ENCODE results near the gene FCSK.
"Not testable (repeated sequence)": the region's sequence is repeated elsewhere in the genome, so short reads cannot be mapped to it uniquely, and the experiment has no call there.

Gene FCSK

DNA sequence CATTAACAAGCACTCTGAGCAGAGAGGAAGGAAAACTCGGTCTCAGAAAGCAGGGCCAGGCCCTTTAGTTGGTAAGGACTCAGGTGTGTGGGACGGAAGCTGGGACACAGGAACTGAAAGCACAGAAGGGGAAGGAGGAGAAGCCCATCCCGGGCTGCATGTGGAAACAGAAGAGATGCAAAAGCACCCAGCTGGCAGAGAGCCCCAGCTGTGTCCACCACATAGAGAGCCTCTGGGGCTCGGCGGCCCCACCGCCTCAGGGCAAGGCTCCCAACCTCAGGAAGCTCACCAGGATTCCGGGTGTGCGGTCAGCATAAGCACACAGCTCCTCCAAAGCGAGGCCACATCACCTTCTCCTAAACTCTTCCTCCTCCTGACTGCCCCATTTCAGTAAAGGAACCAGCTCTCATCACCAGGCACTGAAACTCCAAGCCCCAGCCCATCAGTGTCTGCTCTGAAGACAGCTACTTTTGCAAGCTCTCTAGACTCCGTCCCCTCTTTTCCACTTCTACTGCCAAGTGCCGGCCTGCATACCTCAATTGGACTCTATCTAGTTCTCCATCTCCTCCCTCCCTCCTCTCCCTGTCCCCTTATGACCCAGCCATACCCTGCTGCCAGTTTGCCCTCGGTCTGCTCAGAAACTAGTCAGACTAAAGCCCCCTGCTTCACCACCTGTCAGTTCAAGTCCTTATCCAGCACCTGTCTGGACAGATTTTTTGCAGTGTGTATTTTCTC lies 21.5 kb upstream of the FCSK start:
- DNase-seq: no peak

DNA sequence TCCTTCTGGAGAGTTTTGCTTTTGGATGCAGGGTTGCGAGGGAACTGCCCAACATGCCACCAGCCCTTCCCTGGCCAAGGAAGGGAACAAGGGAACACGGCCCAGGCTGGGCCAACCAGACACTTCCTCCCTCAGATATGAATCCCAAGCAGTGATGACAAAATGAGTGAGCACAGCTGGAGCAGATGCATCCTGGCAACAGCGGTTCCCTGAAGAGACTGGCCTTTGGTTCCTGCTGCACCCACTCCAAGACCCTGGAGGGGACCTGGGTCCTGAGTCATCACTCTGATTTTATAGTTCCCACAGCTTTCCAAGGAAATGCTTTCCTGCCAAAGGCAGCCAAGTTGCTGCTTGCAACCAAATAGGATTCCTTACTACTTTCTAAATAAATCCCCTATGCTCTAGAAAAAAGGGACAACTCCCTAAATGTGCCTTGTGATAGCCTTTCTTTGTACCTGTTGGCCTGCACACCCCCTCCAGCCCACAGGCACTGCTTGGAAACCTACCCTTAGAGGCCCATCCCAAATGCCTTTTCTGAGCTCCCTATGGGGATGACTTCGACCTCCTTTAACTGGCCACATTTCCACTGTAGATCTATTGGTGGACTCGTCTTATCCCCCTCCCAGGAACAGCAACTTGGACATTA lies 20.8 kb upstream of the FCSK start:
- DNase-seq: no peak

DNA sequence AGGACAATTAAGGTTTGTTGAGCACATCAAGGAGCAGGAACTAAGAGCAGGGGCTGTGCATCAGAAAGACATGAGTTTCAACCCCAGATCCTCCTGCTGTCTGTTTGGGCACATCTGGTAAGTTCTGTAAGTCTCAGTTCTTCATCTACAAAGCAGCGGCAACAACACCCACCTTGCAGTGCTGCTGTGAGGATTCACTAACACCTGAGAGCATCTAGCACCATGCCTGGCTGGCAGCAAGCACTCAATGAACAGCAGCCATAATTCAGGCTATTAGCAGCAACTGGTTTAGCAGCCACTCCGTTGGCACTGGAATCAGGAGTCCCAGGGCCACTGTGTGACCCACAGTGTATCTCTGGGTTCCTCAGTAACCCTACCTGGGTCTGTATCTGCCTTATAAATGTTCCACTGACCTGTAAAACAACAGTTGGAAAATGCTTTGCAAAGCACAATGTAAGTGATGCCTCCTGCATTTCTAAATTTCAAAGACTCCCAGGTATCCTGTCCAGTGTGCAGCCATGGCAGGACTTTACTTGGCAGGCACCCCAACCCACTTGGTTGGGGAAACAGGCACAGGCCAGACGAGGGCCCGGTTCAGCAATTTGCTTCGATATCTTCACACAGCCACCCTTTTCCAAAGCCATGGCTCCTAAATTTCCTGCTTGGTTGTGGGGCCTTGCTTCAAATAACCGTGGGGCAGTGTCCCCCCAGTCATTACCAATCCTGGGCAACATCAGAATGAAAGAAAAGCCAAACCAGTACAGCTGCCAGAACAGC lies 19.7 kb upstream of the FCSK start:
- DNase-seq: no peak

DNA sequence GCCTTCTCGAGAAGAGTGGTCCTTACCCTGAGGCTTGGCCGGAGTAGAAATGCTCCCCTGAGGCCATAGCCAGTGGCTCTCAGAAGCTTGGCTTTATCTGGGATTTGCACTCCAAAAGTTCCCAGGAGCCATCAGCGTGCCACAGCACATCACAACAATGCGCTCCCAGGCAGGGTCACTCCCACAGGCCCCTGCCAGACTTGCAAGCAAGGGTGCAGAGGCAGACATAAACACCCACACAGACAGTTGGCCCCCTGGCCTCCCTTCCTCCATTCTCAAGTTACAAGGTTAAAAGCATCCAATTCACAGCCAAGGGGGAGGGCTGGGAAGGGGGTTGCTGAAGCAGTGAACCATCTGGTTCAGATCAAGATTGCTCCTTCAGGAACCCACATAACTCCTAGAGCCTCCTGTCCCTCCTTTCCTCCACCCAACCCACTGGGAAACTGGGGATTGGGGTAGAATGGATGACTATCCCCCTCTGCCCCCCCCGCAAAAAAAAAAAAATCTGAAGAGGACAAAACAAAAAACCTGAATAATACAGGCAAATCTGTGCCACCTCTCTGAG lies 17.3 kb upstream of the FCSK start:
- DNase-seq: no peak

DNA sequence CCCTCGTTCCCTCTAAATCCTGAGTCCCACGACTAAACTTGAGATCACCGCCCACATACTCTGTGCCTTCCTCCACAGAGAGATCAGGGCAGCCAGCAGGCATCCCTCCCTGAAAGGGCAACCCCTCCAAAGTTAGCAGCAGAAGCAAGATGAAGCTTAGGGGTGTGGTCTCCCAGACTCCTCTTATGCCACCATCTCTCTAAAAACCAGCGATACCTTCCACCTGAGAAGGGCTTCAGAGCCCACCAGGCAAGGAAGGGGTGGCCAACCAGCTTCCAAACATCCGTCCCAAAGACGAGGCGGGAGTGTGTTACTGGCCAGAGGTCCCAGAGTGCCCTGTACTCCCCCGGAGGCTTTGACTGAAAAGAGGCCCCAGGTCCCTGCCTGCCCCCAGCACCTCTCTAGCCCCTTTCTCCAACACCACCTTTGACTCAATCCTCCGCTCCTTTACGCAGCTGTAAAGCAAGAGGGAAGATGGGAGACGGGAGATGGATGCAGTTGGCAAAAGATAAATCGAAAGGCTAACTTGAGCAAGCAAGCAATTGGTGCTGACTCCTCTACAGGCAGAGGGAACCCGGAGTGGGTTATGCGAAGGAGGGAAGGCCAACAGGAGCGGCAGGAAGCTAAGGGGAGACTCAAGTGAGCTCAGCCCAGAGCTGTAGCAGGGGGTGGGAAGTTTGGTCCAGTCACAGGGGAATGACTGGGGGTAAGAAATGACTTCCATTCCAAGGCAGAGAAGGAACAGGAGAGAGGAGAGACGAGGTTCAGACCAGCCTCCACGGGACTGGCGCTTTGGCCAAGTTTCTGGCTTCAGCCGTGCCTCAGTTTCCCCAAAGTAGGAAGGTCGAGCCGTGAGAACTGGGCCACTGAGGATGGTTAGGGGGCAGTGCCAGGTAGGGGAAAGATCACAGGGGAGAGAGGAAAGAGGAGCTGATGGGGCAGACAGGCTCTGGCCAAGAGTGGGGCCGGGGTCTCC lies 16.5 kb upstream of the FCSK start:
- no peak for DNase-seq

DNA sequence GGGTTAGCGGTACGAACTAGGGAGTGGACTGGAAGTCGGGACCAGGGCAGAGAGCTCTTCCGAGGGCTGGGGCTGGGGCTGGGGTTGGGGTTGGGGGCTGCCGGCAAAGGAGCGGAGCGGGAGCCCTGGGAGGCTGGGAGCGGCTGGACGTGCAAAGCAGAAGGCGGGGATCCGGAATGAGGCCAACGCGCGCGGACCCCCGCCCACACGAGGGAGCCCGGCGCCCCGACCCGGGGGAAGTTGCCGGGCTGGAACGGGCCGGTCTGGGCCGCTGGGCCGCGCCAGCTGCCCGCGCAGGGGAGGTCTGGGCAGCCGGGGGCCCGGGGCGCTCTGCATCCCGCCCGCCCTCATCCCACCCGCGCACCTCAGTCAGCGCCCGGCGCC lies 15.8 kb upstream of the FCSK start:
- DNase-seq: no peak

DNA sequence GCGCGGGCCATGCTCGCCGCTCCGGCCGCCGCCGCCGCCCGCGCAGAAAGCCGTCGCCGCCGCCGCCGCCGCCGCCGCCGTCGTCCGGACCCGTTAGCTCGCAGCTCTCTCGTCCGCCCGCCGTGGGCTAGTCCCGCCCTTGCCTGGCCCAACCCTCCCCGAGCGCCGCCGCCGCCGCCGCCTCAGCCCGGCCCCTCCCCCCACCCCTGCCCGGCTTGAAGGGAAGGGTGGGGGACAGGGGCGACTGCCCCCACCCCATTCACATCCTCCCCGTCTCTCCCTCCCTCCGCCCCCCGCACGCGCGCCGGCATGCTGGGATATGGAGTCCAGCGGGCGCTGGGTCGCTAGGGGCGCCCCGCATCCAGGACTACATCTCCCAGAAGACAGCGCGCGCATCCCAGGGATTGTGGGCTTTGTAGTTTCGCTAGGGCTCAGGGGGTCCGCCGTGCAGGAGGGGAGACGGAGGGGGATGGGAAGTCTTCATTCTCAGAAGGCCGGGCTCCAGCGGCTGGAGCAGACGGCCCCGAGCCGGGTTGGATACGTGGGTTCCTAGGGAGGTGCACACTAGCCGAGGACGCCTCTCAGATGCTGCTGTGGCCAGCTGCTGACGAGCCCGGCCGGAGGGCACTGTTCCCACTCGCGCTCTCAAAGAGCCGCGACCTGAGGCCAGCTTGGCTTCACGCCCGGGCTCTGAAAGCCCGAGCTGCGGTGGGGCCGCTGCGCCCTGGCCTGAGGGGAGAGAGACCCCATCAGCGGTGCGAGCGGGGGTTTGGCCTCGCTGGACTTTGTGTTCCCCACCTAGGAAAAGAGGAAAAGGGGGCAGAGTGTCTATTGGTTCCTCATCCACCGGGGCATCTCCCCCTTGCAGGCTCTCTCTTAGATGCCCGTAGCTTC lies 15.2 kb upstream of the FCSK start, which contains the start of gene ST3GAL2:
TSS of gene ST3GAL2 (minus strand) at position 132 of the 894 bp plus-strand sequence. CDS start 40,570 bp downstream, outside the sequence.
- peak; percentile 88 for DNase-seq

DNA sequence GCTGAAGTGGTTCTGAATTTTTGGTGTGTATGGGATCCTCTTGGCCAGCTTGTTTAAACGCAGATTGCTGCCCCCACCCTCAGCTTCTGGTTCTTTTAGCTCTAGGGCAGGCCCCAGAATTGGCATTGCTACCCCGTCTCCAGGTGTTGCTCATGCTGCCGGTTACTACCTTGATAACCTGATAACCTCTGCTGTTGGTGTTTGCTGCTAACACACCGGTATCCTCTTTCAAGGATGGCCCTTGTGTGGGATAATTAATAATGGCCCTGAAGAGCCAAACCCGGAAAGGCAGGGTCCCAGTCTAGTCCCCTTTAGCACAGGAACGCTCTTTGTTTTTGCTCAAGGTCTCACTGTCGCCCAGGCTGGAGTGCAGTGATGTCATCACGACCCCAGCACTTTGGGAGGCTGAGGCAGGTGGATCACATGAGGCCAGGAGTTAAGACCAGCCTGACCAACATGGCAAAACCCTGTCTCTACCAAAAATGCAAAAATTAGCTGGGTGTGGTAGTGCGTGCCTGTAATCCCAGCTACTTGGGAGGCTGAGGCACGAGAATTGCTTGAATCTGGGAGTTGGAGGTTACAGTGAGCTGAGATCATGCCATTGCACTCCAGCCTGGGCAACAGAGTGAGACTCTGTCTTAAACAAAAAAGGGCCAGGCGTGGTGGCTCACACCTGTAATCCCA lies 14.2 kb upstream of the FCSK start:
- no peak for DNase-seq

DNA sequence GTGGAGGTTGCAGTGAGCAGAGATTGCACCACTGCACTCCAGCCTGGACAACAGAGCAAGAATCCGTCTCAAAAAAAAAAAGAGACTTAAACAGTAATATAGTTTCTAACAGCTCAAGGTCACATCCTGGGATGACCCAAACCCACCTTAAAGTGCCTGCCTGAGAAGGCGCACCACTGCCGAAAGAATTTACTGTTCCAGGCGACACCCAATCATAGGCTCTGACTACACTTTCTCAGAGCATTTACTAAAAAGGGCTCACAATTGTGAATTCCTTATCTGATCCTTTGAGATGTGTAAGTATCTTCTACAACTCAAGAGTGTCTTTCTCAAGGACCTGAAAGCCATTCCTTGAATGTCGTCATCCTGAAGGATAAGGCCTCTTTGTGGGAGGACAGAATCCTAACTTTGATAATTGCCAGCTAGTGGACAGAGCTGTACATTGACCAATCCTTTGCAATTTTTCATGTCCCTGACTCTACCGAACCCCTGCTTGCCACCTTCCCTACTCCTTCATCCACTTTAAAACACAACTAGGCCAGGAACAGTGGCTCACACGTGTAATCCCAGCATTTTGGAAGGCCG lies 12.9 kb upstream of the FCSK start:
- DNase-seq: no peak

DNA sequence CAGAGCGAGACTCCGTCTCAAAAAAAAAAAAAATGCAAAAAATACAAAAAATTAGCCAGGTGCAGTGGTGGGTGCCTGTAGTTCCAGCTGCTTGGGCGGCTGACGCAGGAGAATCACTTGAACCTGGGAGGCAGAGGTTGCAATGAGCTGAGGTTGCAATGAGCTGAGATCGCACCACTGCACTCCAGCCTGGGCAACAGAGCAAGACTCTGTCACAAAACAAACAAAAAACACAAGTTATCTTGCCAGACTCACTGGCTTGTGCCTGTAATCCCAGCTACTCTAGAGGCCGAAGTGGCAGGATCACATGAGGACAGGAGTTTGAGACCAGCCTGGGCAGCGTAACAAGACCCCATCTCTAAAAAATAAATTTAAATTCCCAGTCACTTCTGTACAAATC lies 12.1 kb upstream of the FCSK start:
- no peak for DNase-seq

DNA sequence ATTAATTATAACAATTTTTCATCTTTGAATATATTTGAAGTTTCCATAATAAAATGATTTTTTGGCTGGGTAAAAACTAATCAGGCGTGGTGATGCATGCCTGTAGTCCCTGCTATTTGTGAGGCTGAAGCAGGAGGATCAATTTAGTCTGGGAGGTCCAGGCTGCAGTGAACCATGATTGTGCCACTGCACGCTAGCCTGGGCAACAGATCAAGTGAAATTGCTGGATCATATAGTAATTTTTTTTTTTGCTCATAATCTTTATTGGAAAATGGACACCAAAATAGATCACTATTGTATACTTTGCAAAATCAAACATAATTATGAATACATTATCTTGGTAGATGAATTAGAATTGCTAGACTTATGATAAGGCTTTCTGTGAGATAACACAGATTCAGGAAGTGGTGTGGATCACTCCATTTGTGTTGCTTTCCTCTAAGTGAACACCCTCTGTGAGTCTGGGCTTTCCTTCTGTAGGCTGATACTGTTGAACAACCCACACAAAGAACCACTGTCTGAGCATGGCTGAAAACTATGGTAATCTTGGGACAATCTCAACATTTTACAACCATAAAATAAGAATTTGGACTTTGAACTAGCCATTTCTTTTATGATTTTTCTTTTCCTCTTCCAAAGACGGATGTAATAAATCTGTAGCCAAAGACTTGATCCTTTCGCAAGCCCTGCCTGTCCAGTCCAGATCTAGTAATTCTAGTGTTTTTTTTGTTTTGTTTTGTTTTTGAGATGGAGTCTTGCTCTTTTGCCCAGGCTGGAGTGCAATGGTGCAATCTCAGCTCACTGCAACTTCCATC lies 9.9 kb upstream of the FCSK start:
- no peak for DNase-seq

DNA sequence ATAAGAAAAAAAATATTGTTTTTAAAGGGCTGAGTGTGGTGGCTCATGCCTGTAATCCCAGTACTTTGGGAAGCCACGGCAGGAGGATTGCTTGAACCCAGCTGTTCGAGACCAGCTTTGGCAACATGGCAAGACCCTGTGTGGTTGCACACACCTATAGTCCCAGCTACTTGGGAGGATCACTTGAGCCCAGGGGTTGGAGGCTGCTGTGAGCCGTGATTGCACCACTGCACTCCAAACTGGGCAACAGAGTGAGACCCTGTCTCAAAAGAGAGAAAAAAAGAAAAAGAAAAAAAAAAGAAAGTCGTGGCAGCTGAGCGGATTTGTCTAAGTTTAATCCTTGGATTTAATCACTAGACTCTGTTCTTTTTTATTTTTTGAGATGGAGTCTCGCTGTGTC lies 6.3 kb upstream of the FCSK start:
- no peak for DNase-seq

DNA sequence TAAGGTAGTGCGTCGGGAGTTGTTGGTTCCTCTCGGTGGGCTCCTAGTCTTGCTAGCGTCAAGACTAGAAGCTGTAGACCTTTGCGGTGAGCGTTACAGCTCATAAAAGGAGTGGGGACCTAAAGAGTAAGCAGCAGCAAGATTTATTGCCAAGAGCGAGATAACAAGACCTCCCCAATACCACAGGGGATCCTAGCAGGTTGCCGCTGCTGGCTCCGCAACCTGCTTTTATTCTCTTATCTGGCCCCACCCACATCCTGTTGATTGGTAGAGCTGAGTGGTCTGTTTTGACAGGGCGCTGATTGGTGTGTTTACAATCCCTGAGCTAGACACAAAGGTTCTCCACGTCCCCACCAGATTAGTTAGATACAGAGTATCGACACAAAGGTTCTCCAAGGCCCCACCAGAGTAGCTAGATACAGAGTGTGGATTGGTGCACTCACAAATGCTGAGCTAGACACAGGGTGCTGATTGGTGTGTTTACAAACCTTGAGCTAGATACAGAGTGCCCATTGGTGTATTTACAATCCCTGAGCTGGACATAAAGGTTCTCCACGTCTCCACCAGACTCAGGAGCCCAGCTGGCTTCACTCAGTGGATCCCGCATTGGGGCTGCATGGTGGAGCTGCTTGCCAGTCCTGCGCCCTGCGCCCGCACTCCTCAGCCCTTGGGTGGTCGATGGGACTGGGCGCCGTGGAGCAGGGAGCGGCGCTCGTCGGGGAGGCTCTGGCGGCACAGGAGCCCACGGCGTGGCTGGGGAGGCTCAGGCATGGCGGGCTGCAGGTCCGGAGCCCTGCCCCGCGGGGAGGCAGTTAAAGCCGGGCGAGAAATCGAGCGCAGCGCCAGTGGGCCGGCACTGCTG lies 4.0 kb upstream of the FCSK start:
- not testable (repeated sequence) for DNase-seq

DNA sequence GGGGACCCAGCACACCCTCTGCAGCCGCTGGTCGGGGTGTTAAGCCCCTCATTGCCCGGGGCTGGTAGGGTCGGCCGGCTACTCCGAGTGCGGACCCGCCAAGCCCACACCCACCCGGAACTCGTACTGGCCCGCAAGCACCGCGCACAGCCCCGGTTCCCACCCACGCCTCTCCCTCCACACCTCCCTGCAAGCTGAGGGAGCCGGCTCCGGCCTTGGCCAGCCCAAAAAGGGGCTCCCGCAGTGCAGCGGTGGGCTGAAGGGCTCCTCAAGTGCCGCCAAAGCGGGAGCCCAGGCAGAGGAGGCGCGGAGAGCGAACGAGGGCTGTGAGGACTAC lies 3.4 kb upstream of the FCSK start:
- not testable (repeated sequence) for DNase-seq

DNA sequence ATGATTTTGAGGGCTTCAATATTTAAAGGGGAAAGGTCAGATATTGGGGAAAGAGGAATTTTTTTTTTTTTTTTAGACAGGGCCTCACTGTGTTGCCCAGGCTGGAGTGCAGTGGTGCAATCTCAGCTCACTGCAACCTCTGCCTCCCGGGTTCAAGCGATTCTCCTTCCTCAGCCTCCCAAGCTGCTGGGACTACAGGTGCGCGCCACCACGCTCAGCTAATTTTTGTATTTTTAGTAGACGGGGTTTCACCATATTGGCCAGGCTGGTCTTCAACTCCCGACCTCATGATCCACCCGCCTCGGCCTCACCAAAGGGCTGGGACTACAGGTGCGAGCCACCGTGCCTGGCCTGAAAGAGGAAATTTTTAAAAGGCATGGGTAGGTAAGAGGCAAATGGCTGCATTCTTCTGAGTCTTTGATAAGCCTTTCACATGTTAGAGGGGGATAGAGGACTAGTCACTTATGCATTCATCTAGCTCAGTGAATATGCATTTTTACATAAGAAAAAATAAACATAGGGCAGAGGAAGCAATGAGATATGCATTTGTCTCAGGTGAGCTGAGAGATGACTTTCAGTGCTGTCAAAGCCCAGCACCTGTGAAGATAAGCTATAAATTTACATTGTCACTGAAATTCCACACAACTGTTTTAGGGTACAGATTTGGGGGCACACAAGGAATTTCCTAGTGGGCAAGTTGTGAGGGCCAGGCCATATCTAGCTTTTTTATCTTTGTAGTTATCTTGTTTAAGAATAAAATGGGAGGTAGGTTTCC lies 1.1 kb upstream of the FCSK start:
- no peak for DNase-seq

DNA sequence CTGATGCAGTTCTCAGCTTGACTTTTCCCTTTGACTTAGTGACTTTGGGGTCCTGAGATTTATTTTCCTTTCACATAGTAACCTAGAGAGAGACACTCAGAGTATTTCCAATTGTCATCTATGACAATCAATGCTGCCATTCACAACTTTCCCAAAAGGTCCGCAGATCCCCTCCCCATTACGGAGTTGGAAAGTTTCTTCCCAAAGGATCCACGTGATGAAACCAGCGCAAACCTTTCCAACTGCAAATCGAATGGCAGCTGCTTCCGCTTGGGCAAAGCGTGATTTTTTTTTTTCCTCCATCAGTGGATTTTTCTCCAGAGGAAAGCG lies 538 bp upstream of the FCSK start:
- no peak for DNase-seq

DNA sequence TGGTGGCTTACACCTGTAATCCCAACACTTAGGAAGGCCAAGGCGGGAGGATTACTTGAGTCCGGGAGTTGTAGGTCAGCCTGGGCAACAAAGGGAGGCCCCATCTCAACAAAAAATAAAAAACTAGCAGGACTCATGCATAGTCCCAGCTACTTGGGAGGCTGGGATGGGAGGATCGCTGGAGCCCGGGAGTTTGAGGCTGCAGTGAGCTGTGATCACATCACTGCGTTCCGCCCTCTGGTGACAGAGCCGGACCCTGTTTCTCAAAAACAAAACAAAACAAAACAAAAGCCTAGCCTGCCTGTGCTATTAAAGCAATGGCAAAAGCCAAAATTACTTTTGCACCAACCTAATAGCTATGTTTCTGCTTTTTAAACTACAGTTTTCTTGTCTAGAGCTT lies 1.5 kb downstream of the FCSK start:
- no peak for DNase-seq

Data from activated CD4-positive, CD25-positive, alpha-beta regulatory T cell treated with anti-CD3 and anti-CD28 coated beads, Interleukin-2, amount 50 U/mL, for 72 hours (primary cell).